HG03439 (cell line): Measurements from ENCODE around the gene LEO1.

Experiments used
- ATAC-seq: cut with Tn5 transposase; IDR thresholded peaks from one replicate; pipeline ENCODE4 v1.9.1; 2021; ENCODE audit warnings: mild to moderate bottlenecking, moderate library complexity; ENCODE audit not compliant: unreplicated experiment

LEO1 gene

DNA sequence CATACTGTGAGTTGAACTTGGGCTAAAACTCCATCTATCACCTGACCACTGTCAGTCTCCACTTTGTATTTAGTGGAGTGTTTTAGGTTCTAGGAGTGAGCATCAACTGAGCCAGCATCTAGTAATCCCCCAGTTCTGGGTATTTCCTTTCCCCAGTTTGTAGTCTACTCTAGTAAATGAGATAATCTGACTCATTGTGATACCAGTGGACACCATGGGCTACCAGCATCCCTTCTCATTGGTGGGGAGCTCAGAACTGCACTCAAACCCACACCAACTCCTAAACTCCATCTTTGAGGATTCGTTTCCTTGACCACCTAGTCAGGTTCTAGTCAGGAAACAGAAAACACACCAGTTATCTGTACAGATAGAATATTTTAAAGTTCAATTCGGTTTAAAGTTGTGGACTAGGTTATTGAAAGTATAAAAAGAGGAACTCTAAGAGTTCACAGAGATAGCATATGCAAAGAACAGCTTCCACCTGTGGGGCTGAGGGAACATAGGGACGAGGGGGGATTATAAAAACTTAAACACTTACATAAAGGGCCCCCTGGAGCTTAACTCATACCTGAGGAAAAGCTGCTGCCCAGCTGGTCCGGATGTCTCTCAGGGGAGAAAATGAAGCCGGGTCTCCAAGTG lies 36.0 kb downstream of the LEO1 start:
- ATAC-seq = peak; percentile 79

DNA sequence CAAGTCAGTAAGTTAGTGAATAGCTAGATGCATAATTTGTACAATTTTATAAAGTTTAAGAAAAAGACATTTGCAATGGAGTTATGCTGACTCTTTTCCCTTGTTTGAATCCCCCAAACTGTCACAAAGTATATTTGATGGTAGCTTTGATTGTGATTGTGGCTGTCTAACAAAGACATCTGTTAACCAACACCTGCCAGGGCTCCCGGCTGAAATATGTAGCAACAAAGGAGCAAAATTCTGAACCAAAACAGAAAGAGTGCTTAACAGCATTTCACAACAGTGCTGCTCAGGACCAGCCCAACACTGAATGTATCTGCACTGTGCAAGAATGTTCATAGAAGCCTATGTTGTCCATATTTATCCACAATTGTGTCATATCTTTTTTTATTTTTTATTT lies 39.4 kb downstream of the LEO1 start:
- no peak for ATAC-seq

DNA sequence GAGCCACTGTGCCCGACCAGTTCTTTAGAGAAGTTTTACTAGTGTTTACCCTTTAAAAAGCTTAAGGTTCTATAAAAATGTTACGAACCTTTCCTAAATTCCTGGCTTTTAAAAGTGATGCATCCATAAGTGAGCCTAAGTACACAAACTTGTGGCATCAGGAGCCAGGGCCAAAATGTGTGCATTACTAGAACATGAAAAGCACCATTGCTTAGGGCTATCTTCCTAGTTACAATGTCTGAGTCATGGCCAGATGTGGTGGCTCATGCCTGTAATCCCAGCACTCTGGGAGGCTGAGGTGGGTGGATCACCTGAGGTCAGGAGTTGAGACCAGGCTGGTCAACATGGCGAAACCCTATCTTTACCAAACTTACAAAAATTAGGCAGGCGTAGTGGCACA lies 39.9 kb downstream of the LEO1 start:
- no peak for ATAC-seq

DNA sequence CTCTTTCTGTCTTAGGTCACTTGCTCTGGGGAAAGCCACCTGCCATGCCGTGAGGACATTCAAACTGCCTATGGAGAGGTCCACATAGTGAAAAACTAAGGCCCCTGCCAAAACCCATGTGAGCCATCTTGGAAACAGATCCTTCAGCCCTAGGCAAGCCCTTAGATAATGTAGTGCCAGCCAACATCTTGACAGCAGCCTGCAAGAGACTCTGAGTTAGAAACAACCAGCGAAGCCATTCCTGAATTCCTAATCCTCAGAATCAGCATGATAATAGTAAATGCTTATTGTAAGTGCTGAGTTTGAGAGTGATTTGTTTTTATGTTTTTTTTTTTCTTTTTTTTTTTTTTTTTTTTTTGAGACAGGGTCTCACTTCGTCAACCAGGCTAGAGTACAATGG lies 40.6 kb downstream of the LEO1 start:
- no peak for ATAC-seq

DNA sequence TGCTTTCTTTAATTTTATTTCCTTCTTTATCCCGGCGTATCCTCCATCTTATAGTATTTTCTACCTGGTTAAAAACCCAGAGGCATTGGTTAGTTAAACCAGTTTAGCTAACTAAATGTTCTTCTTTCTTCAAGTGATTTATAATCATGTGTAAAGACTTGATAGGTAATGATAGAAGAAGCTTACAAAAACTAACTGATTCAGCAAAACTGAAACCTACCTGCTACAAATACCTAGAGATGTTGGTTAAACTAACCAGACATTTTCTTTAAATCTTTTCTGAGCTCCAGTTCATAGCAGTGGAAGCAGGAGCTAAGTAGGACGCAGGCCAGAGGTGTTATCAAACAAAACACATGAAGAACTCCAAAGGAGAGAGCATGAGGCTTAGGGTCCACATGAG lies 44.8 kb downstream of the LEO1 start:
- no peak for ATAC-seq

DNA sequence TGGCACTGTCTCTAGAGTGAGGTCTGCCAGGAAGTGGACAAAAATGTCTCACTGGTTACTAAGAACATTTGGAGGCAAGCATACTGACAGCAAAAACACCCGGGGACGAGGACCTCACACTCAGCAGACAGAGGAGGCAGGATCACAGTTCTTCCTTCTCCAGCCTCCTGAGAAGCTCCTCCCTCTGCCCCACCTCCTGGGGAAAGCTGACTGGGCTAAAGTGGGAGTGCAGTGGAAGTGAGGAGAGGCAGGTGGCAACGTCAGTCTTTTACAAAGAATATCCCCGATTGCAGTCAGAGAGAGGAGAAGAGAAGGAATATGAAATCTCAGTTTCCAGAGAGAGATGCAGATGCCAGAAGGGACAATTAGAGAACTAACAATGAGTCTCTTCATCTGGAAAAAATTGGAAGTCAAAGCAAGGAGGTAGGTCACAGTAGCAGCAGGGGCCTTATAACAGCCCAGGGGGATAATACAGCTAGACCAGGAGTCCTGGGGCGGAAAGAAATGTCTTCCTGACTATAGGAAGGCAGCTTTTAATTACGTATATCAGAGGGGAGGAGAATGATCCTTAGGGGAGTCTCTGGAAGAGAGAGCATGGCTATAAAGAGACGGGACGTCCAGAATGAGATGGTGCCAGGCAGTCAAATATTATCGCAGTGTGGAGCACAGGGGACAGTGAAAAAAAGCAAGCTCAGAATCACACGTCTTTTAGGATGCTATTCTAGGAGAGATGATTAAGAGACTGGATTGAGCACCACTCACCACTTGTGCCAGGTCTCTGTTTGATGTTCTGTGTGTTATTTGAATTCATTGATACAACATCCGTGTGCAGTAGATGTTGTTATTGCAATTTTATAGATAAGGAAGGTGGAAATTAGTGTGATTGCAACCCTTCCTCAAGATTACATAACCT lies 47.2 kb downstream of the LEO1 start:
- no peak for ATAC-seq

DNA sequence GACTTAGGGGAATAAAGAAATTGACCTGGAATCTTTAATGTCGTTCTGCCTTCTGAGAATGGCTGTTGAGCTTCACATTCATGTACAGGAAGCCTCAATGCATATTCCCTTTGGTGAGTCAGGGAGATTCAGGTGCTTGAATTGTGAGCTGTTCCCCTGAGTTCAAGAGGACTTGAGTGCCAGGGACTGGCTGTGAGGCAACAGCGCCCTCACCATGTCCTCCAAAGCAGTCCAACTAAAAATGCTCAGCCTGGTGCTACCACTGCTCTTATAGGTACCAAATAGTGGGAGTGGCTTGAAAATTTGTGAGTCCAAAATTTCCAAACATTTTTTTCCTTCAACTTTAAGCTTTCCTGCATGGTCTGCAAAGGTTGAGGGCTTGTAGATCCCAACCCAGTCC lies 54.1 kb downstream of the LEO1 start:
- ATAC-seq = no peak

DNA sequence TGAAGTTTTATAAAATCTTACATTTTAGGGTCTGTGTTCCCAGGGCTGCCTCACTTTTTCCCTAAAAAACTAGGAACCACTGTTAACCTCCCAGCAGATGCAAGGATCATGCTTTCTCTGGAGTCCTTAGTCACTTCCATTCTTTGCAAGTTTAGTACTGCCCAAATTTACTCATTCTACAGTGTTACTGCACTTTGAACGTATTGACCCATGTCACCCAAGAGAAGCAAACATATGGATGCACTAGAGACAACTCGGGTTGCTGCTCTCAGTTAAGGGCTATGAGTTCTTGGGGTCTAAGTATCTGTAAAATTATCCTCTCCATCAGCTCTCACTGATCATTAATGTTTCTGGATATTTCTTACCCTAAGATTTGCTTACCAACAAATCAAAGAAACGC lies 59.0 kb downstream of the LEO1 start:
- ATAC-seq = no peak

DNA sequence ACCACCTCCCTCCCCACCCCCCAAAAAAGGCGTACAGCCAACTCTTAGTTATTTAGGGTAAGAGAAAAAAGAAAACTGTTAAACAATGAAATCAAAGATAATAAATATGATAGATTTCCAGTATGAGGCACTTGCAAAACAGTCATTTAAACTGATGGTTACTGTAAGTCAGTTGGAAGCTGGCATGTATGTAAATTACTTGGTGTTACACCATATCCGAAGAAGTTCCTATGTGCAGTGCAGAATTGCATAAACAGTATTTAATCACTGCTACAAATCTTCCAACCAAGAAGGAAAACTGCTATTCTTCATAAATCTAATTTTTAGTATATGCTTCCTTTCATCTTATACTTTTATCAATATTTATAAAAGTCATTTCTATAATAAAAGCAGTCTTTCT lies 62.0 kb downstream of the LEO1 start:
- ATAC-seq = no peak

DNA sequence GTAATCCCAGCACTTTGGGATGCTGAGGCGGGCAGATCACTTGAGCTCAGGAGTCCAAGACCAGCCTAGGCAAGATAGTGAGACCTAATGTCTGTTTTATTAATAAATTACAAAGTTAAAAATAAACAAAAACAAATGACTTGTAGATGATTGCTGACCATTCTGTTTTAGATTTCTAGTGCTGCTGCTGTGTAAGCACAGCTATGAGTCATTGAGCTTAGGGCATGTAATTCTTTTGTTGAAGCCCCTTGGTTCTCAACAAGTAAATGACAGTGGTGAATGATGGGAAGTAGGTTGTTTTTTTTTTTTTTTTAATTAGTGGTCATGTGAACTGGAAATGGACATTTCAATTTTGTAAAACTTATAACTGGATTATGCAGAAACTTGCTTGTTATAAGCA lies 63.3 kb downstream of the LEO1 start:
- ATAC-seq = no peak

DNA sequence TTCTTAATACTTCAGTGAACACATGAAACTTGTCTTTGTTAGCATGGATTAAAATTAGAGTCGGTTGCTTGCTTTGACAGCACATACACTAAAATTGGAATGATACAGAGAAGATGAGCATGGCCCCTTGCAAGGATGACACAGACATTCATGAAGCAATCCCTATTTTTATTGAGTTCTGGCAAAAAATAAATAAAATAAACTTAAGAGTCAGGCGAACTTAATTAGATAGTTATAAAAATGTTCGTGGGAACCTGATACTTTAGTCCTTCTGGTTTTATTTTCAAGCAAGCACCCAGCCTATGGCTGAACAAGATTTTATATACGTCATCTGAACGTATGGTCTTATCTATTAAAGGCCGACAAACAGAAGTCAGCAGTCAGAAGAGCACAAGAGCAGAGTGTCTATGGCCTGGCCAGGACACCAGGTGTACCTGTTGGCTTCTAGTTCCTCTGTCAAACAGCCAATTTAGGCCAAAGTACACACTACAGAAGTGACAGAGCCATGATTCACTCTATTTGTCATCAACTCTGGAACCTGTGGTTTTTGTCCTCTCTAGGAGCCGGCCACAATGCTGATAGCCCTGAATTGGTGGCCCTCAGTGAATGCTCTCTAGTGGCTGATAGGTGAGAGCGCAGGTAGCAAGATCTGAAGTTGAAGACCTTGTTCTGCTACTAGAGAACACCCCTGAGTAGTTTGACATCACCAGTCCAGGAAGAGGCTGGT lies 64.3 kb downstream of the LEO1 start:
- no peak for ATAC-seq

DNA sequence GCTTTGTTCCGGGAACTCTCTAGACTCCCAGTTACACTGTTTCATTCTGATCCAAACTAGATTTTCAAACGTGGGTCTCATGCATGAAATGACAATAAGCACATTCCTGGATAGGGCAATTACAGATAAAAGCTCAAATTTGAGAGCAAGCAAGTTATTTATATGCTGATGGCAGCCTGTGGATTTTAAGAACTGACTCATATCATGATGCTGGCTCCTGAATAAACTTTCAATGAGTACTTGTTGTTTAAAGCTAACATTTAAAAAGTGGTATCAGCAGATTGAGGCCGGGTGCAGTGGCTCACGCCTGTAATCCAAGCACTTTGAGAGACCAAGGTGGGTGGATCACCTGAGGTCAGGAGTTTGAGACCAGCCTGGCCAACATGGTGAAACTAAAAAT lies 66.6 kb downstream of the LEO1 start:
- no peak for ATAC-seq

DNA sequence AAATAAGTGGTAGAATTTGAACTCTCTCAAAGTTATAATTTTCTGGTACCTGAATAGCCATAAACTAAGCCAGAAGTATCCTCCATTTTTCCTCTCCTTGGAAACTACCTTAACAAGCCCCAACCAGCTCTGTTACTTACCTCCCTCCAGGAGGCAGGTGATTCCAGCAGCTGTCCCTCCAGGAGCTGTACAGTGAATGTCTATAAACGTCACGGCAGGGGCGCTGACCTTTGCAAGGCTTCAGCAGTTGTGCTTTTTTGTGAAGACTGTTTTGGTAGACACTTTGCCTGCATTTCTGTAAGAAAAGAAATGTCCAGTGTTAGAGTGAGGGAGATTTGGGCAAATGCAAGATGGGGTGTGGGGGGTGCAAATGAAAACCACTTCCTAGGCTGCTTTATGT lies 67.2 kb downstream of the LEO1 start:
- ATAC-seq = no peak

DNA sequence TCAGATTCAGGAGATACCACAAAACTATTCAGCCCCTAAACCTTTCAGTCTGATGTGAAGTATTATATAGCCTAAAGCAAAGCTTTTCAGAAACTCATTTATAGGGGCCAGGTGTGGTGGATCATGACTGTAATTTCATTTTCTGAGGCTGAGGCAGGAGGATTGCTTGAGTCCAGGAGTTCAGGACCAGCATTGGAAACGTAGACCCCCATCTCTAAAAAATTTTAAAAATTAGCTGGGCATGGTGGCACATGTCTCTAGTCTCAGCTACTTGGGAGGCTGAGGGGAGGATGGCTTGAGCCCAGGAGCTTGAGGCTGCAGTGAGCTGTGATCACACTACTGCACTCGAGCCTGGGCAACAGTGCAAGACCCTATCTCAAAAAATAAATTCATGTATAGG lies 82.1 kb downstream of the LEO1 start:
- no peak for ATAC-seq

DNA sequence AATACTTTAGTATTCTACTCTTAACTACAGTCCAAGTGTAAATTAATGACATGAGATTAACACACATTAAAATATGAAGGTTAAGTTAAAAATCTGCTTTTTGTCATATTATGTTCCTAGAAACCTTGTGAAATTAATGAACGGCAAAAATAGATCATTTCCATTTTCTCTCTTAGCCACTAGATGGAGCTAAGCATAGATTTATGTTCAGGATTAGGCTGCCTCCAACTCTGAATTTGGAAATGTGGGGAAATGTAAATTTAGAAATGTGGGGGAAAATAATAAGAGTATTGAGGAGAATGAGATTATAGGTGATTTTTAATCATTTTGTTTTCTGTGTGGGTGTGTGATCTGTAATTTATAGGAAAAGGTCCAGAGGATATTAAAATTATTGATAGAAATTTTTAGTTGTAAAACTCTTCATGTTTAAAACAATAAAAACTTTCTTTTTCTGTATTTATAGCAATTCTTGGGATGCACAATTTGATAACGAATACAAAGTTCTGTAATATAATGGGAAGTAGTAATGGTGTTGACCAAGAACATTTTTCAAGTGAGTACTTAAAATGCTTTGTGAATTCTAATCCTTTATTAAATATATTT lies 82.9 kb downstream of the LEO1 start:
- no peak for ATAC-seq
